ENCODE results near the gene NDUFAF7. TPM values are rescaled to one million over a fixed set of nuclear protein-coding genes. Genes with fewer than 3 reads are reported as not detected.

The NDUFAF7 gene
- total and polyA plus RNA-seq, 9 of the 15 experiments (the other 6 are each of a cell fraction or from before 2014, with no cell fraction given) = 14.9 to 41.6 (median 23.9) TPM

GRCh38 chr2:37231241-37232130 lies at the start of gene NDUFAF7, which contains the start of gene CEBPZ (continued):
- TF ChIP-seq TSHZ1 (CRISPR knock-in tag; IDR thresholded peaks at IDR 0.05) = no peak
- no peak for TF ChIP-seq CBFA2T2 (conservative IDR thresholded peaks at IDR 0.05)
- TF ChIP-seq HMGN3 (IDR thresholded peaks at IDR 0.05; ENCODE audit: borderline replicate concordance, extremely low read depth, insufficient read length, low read depth, low read length) = no peak
- TF ChIP-seq ARNT (IDR thresholded peaks at IDR 0.05) = no peak
- TF ChIP-seq KDM1A (IDR thresholded peaks at IDR 0.05) = no peak
- TF ChIP-seq ZNF184 (CRISPR knock-in tag; IDR thresholded peaks at IDR 0.05) = no peak
- TF ChIP-seq FUS (optimal IDR thresholded peaks at IDR 0.05; ENCODE audit: low read depth, low read length) = no peak
- no peak for TF ChIP-seq ZNF507 (tag; conservative IDR thresholded peaks at IDR 0.05)
- no peak for TF ChIP-seq MEF2A (IDR thresholded peaks at IDR 0.05; ENCODE audit: control insufficient read depth, low read depth, low read length)
- TF ChIP-seq NR0B1 (IDR thresholded peaks at IDR 0.05; ENCODE audit: partially characterized antibody) = no peak
- TF ChIP-seq PATZ1 (CRISPR knock-in tag; IDR thresholded peaks at IDR 0.05; ENCODE audit: borderline replicate concordance) = no peak
- no peak for TF ChIP-seq ARHGAP35 (IDR thresholded peaks at IDR 0.05; ENCODE audit: partially characterized antibody)
- no peak for TF ChIP-seq ZNF740 (CRISPR knock-in tag; IDR thresholded peaks at IDR 0.05)
- no peak for TF ChIP-seq ZNF740 (tag; IDR thresholded peaks at IDR 0.05)
- TF ChIP-seq KAT2B (IDR thresholded peaks at IDR 0.05; ENCODE audit: low read depth, low read length) = no peak
- TF ChIP-seq TAF7 (tag; IDR thresholded peaks at IDR 0.05) = peak; percentile 86
- no peak for TF ChIP-seq MCM3 (IDR thresholded peaks at IDR 0.05)
- no peak for TF ChIP-seq NEUROD1 (IDR thresholded peaks at IDR 0.05; ENCODE audit: borderline replicate concordance, low read depth, low read length, partially characterized antibody)
- peak; percentile 20; the same call in 1 of the 2 replicates for TF ChIP-seq SAFB (IDR thresholded peaks at IDR 0.05; ENCODE audit: borderline replicate concordance, low read depth, low read length)
- TF ChIP-seq NFATC3 (IDR thresholded peaks at IDR 0.05) = no peak
- TF ChIP-seq ZNF3 (CRISPR knock-in tag; IDR thresholded peaks at IDR 0.05) = no peak

Measured in K562 (cell line).